HG03439 (cell line): ENCODE data around the gene NT5C1A.

Source experiments
- ATAC-seq: cut with Tn5 transposase; IDR thresholded peaks from one replicate; pipeline ENCODE4 v1.9.1; 2021; ENCODE audit warnings: mild to moderate bottlenecking, moderate library complexity; ENCODE audit not compliant: unreplicated experiment

NT5C1A gene

DNA sequence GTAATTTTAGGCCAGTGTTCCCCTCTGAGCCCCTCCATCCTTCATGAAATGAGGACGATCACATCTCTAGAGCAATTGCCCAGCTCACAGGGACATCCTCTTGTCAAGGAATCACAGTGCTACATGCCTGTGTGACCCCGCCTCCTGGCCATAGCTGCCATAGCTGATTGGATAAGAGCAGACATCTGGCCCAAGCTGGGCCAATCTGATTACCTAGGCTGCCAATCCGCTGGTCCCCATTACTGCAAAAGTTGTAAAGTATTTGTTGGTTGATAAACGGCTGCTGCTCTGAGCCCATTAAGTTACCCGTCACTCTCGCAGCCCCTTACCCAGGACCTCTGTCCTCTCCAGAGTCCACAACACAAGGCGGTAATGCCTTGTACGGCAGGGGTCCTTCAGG lies 8.3 kb downstream of the NT5C1A start:
- ATAC-seq = no peak

DNA sequence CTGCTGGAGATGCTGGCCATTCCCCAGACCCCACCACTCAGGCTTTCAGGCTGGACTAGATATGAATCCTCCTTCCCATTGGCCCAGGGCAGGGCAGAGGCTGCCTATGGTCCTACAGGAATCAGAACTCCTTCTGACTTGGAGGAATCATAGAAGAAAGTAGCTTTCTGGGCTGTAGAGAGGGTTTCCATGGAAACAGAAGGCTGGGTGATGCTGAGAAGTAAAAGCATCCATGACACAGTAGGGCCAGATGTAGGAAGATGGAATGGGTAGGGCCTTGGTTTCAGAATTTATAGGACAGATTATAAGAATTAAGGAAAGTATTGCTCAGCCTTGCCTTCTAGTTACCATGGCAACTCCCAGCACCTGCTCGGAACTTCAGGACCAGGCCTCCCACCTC lies 9.0 kb downstream of the NT5C1A start:
- ATAC-seq = no peak

DNA sequence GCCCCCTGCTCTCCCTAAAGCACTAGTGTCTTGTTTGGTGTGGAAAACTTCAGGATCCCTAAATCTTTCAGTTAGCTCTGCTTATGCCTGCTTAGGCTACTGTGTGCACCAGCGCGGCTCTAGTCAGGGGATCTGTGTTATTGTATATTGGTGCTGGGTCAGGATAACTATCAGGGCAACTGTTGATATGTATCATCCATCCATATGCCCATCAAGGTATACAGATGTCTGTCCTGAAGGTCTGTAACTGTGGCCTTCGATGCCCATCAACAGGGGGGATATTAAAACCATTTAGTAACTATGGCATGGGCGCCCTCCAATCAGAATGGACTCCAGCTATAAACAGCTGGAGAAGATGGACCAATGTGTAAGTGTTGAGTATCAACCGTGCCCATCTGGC lies 12.4 kb downstream of the NT5C1A start:
- ATAC-seq = no peak

DNA sequence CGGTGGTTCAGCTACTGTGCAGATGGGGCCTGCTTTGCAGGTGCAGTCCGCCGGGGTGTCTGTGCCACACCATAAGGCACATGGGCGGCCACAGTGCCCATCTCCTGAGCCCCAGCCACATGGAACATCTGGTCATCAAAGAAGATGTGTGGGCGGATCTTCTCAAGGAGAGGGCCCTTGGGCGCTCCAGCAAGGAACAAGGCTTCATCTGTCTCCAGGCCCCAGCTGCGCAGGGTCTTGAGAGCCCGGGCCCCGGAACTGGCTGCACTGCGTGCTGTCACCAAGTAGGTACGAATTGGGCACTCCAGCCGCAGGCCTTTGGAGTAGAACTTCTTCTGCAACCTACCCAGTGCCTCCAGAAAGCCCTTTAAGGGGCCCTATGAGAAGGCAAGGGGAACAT lies 12.8 kb downstream of the NT5C1A start:
- no peak for ATAC-seq

DNA sequence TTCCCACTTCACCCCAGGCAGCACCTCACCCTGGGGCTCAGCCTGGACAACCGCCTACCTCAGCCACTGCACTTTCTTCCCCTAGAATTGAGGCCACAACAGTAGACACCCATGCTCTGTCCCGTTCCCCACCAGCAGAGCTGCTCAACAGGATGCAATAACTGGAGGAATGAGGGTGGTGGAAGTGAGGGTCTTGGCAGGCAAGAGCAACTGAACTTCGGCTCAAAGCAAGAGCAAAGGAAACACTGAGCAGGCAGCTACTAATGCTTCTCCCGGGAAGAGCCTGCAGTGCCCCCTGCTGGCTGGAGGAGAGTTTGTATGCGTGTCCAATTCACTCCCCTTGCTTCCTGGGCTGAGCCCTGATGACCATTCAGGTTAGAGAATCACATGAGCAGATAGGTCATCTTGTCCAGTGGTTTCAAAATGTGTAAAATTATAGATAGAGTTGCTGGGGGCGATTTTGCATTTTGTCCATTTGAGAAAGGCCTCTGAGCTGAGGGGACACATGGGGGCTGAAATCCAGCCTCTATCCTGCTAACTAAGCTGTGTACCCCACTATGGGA lies 13.9 kb downstream of the NT5C1A start:
- ATAC-seq = no peak

DNA sequence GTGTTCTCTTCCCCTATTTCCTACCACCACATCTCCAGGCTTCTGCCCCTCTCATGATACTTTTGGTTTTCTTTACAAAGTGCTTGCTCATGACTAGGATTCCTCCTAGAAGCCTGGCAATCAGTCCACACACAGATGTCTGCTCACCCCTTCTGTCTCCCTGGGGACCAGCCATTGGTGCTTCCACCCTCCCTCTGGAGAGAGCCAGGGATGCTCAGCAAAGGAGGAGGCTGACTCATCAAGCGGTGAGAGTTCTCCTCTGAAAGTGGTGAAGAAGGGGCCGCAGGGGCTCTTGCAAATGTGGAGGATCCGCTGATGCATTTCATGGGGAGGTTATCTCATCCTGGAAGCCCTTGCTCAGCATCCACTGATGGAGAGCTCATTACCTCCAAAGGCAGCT lies 14.5 kb downstream of the NT5C1A start:
- ATAC-seq = no peak

DNA sequence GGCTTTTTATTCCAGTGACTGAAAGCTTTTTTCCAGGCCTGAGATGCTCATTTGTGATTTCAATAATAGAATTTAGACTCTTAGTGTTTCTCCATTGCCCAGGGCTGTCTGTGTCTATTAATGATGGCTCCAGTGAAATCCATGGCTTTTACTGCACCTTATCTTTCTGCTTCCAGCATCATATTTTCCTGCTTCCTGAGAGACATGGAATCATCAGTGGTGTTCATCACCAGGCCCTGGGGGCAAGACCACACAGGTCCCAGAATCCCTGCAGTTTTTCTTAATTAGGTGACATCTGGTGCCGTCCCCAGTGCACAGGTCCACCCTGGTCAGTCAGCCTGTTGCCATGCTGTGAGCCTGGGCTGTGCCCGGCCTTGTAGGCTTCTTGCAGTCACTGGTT lies 15.5 kb downstream of the NT5C1A start:
- ATAC-seq = no peak

DNA sequence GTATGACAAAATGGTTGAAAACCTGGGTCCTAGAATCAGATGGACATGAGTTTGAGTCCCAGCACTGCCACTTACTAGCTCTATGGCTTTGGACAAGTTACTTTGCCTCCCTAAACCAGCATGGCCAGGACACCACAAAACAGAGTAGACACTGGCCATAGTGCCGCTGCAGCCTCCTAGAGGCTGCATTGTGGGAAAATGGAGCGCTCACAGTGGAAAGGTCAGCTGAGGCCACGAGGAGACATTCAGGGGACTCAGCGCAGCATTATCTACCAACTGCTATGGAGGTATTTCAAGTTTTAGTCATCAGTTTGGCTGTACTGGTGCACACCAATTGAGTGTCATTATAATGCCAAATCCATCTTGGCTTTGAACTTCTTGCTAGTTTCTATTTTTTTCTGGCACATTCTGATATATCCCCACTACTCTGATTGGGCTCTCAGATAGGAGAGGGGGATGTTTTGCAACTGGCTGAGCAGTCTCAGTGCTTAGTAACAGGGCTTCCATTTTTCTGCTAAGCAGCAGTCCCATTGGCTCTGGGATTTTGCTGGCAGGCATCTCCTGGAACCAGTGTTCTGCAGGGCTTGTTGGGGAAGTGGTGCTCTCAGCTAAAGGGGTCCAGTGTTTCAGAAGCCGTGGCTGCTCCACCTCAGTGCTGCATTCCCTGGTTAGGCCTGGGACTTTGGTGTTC lies 16.2 kb downstream of the NT5C1A start:
- no peak for ATAC-seq

DNA sequence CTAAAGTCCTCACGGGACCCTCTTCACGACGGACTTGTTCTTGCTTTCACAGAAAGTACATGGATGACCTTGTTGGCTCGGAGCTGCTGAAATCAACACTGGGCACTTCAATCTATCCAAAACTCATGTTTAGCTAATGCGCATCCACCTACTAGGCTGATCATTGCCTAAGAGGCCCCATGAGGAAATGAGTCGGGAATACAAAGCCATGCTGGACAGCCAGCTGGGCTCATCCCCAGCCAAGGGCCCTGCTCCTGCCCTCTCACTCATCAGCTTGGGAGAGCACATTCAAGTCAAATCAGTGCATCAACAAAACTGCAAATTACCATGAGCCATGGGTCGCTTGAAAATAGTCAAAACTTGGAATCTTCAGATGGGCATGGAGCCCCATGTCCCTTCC lies 17.6 kb downstream of the NT5C1A start:
- no peak for ATAC-seq

DNA sequence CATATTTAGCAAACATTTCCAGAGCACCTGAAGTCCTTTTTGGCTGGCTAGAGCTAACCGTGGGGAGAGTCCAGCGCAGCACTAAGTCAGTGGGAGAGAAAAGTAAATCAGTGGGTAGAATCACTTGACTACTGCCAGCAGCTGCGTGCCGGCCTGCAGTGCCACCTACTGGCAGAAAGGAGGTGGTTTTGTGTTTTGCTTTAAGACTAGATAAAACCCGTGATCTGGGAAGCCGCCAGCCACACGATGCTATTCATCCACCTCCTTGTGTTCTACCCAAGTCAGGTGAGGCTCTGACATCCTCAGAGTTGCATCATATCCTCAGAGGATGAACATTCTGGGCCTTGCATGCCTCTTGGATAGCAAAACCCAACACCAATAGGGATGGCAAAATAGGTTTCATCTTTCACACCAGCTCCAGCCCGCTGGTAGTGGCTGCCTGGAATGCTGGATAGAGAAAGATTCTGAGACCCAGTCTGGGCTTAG lies 18.3 kb downstream of the NT5C1A start:
- no peak for ATAC-seq

DNA sequence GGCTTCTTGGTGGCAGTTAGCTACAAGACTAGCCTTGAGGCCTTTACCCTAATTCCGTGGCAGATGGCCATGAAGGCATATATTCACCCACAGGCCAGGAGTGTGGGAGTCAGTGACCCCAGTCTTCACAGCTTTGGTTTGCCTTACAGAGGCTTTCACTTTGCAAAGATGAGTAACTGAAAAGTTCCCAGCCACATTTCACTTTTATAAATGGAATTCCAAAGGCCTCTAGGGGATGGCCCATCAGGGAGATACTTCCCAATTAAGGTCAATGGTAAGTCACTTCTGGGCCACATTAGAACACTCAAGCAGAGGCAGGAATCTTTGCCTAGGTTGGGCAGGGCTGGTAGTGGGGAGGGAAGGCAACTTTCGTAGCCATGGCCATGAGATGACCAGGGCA lies 19.4 kb downstream of the NT5C1A start:
- no peak for ATAC-seq

DNA sequence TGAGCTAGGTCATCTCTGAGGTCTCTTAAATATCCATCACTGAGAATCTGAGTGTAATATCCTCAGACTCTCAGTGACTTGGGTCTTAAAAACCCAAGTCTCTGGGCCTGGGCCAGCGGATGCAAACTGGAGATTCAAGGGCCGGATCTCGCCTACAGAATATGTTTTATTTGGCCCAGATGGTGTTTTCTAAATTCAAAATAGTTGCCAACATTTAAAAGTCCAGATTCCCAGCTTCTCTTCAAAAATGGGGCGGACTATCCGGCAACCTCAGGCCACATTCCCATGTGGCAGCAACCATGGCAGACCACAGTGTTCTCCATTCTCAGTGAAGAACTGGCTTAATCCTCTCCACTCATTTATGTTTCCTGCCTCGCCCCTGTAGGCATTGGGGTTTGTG lies 19.8 kb downstream of the NT5C1A start:
- ATAC-seq = no peak

DNA sequence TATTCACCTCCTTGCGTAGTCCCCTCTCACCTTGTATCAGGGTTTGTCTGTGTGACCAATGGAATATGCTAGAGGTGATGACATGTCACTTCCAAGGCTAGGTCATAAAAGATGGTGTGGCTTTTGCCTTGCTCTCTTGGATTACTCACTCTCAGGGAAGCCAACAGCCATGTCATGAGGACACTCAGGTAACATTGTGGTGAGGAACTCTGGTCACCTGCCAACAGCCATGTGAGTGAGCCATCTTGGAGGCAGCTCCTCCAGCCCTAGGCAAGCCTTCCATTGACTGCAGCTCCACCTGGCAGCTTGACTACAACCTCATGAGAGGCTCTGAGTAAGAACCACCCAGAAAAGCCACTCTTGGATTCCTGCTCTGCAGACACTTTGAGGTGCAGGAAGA lies 21.5 kb downstream of the NT5C1A start:
- ATAC-seq = no peak

DNA sequence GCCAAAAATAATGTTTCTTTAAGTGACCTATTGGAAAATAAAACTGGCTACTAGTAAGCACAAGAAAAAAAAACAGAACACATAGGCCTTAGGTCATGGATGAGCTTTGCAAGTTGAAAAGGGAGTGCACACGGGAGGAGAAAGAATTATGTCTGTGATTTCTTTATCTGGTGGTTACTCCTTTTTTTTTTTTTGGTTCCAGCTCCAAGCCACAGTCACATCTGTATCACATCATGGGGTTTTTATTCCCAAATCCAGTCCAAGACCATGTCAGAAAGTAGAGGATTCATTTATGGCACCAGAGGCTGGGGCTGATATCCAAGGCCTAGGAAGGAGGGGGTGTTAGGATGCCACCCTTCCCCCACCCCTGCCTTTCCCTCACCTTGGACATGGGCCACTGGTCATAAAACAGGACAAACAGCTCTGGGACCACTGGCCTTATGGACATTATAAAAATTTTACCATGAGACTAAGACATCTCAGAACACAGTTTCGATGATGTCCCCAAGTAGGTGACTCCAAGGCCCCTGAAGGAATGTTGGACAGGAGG lies 22.2 kb downstream of the NT5C1A start:
- no peak for ATAC-seq

DNA sequence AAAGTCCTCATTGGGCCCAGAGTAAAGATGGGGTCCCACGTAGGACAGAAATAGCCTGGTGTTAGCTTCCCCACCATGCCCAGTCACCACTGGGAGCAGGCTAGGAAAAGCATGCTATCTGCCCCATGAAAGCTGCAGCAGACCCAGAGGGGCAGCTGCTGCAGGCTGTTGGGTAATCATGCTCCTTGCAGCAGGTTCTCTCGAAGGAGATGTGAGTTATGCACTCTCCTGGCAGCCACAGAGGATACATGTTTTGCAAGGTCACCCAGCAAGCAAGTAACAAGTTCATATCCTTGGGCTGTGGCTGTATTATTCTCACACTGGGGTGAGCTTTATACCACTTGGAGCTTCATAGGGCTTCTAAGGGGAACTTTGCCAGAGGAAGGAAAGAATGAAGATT lies 23.4 kb downstream of the NT5C1A start:
- ATAC-seq = no peak

DNA sequence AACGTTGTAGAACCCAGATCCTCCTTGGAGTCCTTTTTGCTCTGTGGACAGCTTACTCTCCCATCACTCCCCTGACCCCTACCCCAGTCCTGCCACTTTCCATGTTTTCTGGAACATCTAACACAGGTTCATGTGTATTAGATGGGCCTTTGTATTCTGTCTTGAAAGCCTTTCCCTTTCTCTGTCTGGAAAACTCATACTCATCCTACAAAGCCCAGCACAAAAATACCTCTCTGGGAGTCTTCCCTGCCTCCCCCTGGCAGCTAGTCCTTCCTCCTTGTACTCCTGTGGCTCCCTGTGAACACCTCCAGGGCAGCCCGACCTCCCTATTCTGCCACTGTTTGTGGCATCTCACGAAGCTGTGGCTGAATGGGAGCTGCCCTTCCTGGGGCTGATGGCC lies 24.7 kb downstream of the NT5C1A start:
- ATAC-seq = no peak

DNA sequence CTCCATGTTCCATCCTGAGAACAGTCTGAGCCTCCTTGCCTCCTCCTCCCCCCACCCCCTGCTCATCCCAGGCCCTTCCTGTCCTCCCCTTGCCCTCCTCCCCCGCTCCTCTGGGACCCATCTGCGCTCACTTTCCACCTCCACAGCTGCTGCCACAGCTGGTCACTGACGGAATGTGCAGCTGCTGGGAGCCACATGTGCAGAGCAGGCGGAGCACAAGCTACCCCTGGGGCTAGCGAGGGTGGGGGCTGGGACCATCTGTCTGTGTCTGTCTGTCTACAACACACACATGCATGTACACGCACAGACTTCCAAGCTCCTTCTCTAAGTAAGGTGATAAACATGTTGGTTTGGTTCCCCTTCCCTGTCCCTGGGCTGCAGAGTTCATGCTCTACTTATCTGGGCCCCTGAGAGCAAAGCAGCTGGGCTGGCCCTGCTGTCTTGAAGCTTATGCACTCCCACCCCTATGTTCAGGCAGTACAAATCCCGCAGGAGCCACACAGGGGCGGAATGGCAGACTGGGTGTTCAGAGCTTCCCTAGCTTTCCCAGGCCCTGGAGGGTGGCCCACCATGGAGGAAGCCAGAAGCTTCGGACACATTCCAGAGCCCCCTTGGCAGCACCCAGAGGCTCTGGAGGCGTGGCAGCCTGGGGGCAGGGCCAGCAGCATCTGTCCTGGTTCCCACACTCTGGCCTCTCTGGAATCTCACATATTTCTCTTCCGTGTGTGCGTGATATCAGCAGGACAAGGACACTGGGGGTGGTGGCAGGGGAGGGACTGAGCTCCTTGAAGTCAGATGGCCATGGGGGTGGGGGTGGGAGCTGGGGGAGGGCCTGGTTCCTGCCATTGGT lies 25.4 kb downstream of the NT5C1A start:
- no peak for ATAC-seq

DNA sequence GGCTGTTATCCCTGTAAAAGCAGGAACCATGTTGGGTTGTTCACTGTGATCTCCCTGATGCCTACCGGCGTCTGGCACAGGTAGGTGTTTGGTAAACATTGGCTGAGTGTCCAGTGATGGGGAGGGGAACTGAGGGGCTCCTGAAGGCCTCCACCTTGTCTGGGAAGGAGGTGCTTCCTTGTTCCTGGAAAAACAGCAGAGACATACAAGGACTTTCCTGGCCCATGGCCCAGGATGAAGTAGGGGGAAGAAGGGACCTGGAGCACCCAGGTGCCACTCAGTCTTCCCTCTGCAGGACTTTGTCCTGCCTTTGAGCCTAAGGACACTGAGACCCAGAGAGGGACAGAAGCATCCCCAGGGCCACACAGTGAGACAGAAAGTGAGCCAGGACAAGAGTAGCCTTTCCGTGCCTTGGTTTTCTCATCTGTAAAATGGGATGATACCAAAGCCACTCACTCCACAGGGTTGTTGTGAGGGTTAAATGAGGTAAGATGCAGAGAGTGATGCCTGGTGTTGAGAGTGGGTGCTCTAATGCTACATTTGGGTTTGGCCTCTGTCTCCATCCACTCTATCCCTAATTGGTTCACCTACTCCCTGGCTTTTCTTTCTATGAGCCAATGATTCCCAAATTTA lies 26.4 kb downstream of the NT5C1A start:
- no peak for ATAC-seq

DNA sequence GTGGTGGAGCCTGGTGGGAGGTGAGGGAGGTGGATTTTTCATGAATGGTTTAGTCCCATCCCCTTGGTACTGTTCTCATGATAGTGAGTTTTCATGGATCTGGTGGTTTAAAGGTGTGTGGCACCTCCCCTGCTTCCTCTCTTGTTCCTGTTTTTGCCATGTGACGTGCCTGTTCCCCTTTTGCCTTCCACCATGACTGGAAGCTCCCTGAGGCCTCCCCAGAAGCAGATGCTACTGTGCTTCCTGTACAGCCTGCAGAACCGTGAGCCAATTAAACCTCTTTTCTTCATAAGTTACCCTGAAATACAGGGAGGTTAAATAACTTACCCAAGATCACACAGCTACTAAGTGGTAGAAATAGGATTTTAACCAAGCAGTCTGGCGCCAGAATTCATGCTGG lies 28.2 kb downstream of the NT5C1A start:
- no peak for ATAC-seq

DNA sequence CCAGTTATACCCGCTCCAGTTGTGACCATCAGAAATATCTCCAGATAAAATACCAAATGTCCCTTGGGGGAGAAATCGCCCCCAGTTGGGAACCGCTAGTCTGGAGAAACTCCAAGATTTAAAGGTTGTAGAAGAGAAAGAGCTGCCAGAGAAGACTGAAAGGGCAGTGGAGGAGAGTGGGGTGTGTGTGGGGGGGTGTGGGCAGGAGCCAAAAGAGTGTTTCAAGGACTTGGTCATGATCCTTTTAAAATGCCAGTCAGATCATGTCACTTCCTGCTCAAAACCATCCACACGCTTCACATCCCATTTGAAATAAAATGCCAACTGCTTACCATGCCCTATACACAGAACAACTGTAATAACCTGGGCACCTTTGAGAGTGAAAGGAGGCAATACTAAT lies 29.1 kb downstream of the NT5C1A start:
- no peak for ATAC-seq

DNA sequence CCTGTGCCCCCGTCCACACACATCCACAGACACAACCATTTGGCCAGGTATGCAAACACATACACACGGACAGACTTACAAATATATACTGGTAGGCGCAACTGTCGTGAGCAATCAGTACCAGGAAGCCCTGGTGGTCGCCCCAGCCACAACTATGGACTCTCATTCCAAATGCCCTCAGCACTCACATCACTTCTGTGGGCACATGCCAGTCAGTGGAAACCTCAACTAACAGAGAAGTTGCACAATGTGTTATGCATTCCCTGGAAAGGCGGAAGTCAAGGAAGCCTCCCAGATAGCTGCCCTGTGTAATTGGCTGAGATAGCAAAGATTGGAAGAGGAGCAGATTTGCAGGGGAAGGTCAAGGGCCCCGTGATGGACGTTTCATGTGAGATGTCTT lies 31.0 kb downstream of the NT5C1A start:
- ATAC-seq = no peak
